ENCODE measurements around the gene NRAP.

Gene NRAP

DNA sequence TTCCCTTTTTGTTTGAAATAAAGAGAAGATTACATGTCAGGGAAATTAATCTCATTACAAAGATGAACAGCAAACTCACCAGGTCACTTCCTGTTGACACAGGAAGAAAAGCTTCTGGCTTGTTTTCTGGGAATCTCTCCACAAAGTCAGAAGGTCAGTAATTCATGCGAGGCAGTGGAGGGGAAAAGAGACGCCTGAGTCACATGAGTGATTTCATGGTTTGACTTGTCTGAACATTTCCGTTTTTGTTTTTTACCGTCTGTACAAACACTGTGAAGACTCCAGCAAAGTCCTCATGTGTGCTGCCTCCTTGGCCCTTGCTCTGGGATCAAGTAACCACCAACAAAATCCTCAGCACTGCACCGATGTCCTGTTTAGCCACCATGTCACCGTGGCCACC lies 113.5 kb downstream of the NRAP start:
- peak; percentile 66 for DNase-seq
- in situ Hi-C loops (cut with MboI; ENCODE audit: low pct_unique_long_range_greater_than_20kb, low sequenced_read_pairs) = no loop called here

DNA sequence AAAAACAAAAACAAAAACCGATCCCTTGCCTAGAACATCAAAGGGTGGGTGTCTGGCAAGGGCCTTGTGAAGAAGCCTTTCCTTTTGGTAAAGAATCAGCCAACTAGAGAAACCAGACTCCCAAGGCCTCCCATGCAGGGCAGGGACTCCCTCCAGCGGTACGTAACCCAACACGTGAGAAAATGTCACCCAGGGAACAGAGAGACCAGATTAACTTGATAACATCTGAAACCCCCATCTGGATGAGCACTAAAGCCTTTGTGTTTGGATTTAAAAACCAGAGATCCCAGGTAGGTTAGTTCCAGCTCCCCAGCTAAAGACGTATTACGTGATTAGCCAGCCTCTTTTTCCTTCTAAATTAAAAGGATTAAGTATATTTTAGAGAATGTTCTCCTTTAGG lies 114.0 kb downstream of the NRAP start:
- in situ Hi-C loops (cut with MboI; ENCODE audit: low pct_unique_long_range_greater_than_20kb, low sequenced_read_pairs) = no loop called here
- no peak for DNase-seq

DNA sequence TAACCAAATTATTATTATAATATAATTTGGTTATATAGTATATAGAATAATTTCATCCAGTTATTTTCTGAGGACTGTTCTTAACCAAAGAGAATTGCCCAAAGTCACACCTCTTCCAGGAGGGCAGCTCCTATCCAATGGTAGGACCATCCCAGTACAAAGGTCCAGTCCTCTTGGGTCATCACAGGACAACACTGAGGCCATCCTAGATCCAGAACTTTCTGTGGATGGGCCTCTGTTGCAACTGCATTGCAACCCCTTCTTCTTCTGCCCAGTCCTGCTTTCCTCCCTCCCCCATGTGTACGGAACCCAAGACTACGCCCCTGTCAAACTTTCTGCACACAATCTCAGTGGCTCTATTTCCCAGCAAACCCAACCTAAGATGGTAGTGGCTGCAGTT lies 116.4 kb downstream of the NRAP start:
- in situ Hi-C loops (cut with MboI; ENCODE audit: low pct_unique_long_range_greater_than_20kb, low sequenced_read_pairs) = no loop called here
- no peak for DNase-seq

DNA sequence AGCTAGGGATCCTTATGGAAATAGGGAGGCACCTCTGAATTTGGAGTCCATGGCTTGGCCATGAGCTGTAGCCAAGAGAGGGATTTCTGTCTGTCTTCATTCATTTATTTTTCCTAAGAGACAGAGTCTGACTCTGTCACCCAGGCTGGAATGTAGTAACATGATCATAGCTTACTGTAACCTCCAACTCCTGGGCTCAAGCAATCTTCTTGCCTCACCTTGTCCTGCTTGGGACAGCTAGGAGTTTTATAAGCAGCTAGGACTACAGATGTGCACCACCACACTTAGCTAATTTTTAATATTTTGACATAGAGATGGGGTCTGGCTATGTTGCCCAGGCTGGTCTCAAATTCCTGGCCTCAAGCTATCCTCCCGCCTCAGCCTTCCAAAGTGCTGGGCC lies 119.4 kb downstream of the NRAP start:
- in situ Hi-C loops (cut with MboI; ENCODE audit: low pct_unique_long_range_greater_than_20kb, low sequenced_read_pairs) = no loop called here
- DNase-seq = no peak

DNA sequence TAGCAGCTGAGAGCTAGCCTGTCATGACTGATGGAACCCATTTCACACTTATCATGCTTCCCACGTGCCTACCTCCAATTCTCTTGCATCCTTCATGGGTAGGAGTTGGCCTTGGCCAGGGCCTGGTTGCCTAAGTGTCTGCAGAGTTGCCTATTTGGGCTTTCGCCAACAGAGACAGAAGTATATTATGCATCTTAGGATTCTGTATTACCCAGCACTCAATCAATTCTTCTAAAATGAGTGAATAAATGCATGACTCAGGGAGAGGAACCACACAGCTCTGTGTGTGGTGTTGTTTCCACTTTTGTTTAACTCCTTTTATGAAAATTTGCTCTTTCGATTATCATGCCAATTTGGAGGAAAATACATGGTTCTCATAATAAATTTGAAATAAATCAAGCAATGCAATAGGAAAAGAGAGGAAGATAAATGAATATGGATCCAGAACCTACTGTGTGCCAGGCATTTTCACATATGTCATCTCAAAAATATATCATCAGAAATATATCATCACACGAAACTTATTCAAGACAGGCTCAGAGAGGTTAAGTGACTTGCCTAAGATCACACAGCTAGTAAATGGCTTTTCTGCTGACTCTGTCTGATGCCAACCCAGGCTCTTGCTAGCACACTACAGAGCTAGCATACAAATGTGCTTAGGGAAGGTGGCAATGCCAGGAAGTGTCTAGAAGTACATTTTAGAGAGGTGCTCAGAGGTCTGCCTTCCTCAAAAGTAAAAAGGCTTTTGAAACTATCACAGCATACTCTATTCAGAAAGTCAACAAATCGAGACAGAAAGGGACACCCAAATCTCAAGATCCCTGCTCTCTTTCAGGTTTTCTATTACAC lies 120.5 kb downstream of the NRAP start:
- in situ Hi-C loops (cut with MboI; ENCODE audit: low pct_unique_long_range_greater_than_20kb, low sequenced_read_pairs) = no loop called here
- no peak for DNase-seq

DNA sequence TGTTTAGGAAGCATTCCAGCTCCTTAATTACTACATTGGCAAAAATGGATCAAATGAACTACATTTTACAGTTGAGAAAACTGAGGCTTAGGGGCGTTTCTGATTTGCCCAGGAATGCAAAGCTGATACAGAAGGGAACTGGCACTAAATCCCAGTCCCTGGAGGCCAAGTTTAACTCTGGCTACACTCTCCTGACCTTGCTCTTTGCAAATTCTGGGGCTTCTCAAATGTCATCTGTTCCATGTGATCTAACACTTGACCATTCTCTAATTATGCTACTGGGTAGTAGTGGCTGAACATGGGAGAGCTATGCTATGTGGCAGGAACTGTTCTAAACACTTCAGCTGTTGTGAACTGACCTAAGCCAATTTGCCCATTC lies 122.3 kb downstream of the NRAP start:
- DNase-seq = no peak
- in situ Hi-C loops (cut with MboI; ENCODE audit: low pct_unique_long_range_greater_than_20kb, low sequenced_read_pairs) = no loop called here

DNA sequence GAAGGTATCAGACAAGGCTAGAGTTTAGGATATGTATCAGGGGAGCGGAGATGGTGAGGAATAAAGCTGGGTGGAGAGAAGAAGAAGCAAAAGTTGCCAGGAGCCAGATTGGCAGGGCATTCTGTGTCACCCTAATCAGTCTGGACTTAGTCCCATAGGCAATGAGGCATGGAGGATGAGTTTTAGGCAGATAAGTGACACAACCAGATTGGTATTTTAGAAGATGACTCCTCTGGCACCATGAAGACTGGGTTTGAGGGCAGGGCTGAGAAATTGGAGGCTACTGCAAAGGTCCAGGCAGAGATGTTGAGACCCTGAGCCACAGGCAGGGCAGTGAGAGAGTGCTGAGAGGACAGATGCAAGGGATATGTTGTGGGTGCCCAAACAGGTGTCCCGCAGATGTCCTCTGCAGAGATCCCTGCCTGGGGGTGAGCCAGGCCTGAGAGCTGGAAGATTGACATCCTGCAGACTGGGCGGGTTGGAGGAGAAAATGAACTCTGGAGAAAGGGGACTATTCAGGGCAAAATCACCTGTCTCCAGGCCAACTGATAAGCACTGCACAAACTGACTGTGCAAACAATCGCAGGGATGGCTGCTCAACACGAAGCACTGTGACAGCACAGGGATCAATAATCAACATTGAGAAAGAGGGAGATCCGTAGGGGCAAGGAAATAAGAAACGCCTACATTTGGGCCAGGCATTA lies 122.8 kb downstream of the NRAP start:
- no peak for DNase-seq
- in situ Hi-C loops (cut with MboI; ENCODE audit: low pct_unique_long_range_greater_than_20kb, low sequenced_read_pairs) = no loop called here

DNA sequence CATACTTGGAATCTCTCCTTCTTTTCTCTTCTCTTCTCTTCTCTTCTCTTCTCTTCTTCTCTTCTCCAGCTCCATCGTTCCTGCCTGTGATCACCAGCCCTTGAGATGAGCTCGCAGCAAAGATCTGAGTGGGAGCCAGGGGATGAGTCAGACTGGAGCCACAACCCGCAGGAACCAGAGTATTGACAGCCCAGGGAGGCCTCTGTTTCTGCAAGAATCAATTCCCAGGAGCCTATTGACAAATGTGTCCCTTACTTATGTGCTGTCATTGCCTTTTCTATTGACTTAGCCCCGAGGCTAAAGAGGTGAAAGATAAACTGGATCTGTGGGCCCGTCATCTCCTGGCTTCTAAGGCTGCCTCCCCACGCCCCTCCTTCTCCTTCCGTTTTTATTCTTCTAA lies 124.1 kb downstream of the NRAP start:
- DNase-seq = peak; percentile 40
- in situ Hi-C loops (cut with MboI; ENCODE audit: low pct_unique_long_range_greater_than_20kb, low sequenced_read_pairs) = no loop called here
